ENCODE data around the gene PCDHGB2. TPM values are rescaled to one million over a fixed set of nuclear protein-coding genes. Genes with fewer than 3 reads are reported as not detected.
A peak's percentile ranks its signal among the peaks of the same experiment; 100 is the strongest.
"Not testable (repeated sequence)": the region's sequence is repeated elsewhere in the genome, so short reads cannot be mapped to it uniquely, and the experiment has no call there.

PCDHGB2 gene
- 2.1 TPM for total RNA-seq

DNA sequence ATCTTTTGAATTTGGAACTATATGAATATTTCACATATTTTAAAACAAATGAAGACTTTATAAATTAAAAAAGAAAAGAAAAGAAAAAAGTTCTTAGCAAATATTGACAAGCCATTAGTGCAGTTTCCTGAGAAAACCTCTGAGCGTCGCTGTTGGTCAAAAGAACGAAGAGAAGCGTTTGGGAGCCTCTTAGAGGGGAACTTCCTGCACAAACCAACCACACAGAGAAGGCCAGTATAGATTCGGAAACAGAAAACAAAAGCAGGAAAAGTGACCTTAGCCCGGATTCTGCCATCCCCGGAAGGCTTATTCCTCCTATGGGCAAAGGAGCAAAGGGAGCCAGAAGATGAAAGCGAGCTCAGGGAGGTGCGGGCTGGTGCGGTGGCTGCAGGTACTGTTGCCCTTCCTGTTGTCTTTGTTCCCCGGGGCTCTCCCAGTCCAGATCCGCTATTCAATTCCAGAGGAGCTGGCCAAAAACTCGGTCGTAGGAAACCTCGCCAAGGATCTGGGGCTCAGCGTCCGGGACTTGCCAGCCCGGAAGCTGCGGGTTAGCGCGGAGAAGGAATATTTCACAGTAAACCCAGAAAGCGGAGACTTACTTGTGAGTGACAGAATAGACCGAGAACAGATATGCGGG lies at the start of gene PCDHGB2:
TSS of gene PCDHGB2 (plus strand) at position 205 of the 637 bp plus-strand sequence. CDS start at position 347, 142 bp downstream.
- Histone ChIP-seq H3K4me1 (ENCODE audit: control insufficient read depth in 3 of 3, insufficient read depth in 3 of 3, low read length in 3 of 3) (peaks cover 0 to 4% (median 0%) of the 10 kb centered on the region in 3 donors), H3K9ac (ENCODE audit: low read depth in 1 of 3, low read length in 3 of 3) (peak within 1 kb of the TSS in 1 of 3 donors; percentile 50), H3K27me3 (ENCODE audit: control insufficient read depth in 3 of 3, insufficient read depth in 3 of 3, low read length in 3 of 3) (peaks cover 7 to 36% (median 15%) of the 10 kb centered on the region in 3 donors)

DNA sequence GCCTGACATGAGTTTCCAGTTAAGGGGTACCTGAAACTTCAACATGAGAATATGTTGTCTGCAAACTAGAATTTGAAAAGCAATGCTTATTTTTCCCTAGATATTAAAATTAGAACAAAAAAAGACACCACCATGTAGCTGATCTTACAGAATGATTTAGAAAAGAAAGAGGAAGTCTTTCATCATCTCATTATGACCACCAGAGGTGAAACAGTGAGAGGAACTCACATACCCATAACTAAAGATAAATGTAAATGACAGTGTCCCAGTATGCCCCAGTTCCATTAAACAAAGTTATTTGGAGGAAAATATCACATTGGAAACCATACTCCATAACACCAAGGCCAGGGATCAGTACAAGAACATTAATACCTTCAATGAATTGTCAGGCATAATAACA lies 46.1 kb upstream of the PCDHGB2 start:
- peaks cover 0 to 10% (median 8%) of the 10 kb centered on the region in 3 donors for H3K9me3 ChIP-seq (ENCODE audit: control insufficient read depth in 3 of 3, low read length in 3 of 3)
- no peak overlapping the region for H3K9ac ChIP-seq (ENCODE audit: low read depth in 1 of 3, low read length in 3 of 3)
- no peaks in the 10 kb centered on the region for H3K27me3 ChIP-seq (ENCODE audit: control insufficient read depth in 3 of 3, insufficient read depth in 3 of 3, low read length in 3 of 3)
- no peak overlapping the region for H3K4me3 ChIP-seq (ENCODE audit: low read length in 3 of 3)
- no peak overlapping the region for H3K27ac ChIP-seq (ENCODE audit: low read depth, low read length)
- peaks cover 4 to 7% (median 4%) of the 10 kb centered on the region in 3 donors for H3K4me1 ChIP-seq (ENCODE audit: control insufficient read depth in 3 of 3, insufficient read depth in 3 of 3, low read length in 3 of 3)
- H3K36me3 ChIP-seq (ENCODE audit: control insufficient read depth in 3 of 3, insufficient read depth in 3 of 3, low read length in 3 of 3) = peaks cover 7 to 16% (median 10%) of the 10 kb centered on the region in 3 donors

More for the DNA sequence above, at the start of gene PCDHGB2:
- peaks cover 16 to 39% (median 31%) of the 10 kb centered on the region in 3 donors for H3K9me3 ChIP-seq (ENCODE audit: control insufficient read depth in 3 of 3, low read length in 3 of 3)
- H3K27ac ChIP-seq (ENCODE audit: low read depth, low read length) = no peak within 1 kb of the TSS
- H3K4me3 ChIP-seq (ENCODE audit: low read length in 3 of 3) = peak within 1 kb of the TSS; percentile 54 to 72 (median 61)
- peaks cover 0 to 4% (median 4%) of the 10 kb centered on the region in 3 donors for H3K36me3 ChIP-seq (ENCODE audit: control insufficient read depth in 3 of 3, insufficient read depth in 3 of 3, low read length in 3 of 3)

DNA sequence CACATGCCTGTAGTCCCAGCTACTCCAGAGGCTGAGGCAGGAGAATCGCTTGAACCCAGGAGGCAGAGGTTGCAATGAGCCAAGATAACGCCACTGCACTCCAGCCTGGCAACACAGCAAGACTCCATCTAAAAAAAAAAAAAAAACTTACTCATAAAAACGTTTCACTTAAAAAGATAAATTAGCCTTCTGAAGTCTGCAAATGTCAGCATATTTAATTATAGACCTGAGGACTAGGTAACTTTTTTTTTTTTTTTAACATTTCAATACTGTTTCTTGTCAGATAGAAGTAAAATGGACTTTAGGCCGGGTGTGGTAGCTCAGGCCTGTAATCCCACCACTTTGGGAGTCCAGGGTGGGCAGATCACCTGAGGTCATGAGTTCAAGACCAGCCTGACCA lies 42.8 kb upstream of the PCDHGB2 start:
- peaks cover 15 to 27% (median 19%) of the 10 kb centered on the region in 3 donors for H3K36me3 ChIP-seq (ENCODE audit: control insufficient read depth in 3 of 3, insufficient read depth in 3 of 3, low read length in 3 of 3)
- H3K9ac ChIP-seq (ENCODE audit: low read depth in 1 of 3, low read length in 3 of 3); H3K27me3 ChIP-seq (ENCODE audit: control insufficient read depth in 3 of 3, insufficient read depth in 3 of 3, low read length in 3 of 3); H3K4me3 ChIP-seq (ENCODE audit: low read length in 3 of 3); H3K27ac ChIP-seq (ENCODE audit: low read depth, low read length): not testable (repeated sequence)
- peaks cover 2 to 21% (median 8%) of the 10 kb centered on the region in 3 donors for H3K9me3 ChIP-seq (ENCODE audit: control insufficient read depth in 3 of 3, low read length in 3 of 3)
- peaks cover 4 to 28% (median 14%) of the 10 kb centered on the region in 3 donors for H3K4me1 ChIP-seq (ENCODE audit: control insufficient read depth in 3 of 3, insufficient read depth in 3 of 3, low read length in 3 of 3)

DNA sequence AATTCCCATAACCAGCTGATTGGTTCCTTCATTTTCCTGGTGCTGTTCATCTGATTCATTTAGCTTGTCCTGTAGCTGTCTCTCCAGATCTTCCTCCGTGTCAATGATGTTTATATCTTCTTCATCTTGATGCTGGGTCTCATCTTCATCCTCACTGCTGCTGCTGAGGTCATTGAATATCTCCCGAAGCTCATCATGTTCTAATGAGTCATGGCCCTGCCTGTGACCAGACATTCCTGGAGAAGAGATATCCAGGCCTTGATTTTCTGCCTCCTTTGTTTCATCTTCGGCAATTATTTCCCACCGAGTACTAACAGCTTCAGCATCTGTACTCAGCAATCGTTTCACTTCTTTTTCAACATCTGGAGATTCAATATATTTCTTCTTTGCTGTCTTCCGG lies 40.6 kb upstream of the PCDHGB2 start:
- peak overlapping the region; percentile 93 to 99 (median 96) for H3K4me3 ChIP-seq (ENCODE audit: low read length in 3 of 3)
- H3K27ac ChIP-seq (ENCODE audit: low read depth, low read length) = peak overlapping the region; percentile 98
- H3K9me3 ChIP-seq (ENCODE audit: control insufficient read depth in 3 of 3, low read length in 3 of 3) = peaks cover 2 to 19% (median 8%) of the 10 kb centered on the region in 3 donors
- H3K9ac ChIP-seq (ENCODE audit: low read depth in 1 of 3, low read length in 3 of 3) = no peak overlapping the region
- H3K36me3 ChIP-seq (ENCODE audit: control insufficient read depth in 3 of 3, insufficient read depth in 3 of 3, low read length in 3 of 3) = peaks cover 15 to 27% (median 19%) of the 10 kb centered on the region in 3 donors
- H3K4me1 ChIP-seq (ENCODE audit: control insufficient read depth in 3 of 3, insufficient read depth in 3 of 3, low read length in 3 of 3) = peaks cover 4 to 28% (median 14%) of the 10 kb centered on the region in 3 donors
- H3K27me3 ChIP-seq (ENCODE audit: control insufficient read depth in 3 of 3, insufficient read depth in 3 of 3, low read length in 3 of 3) = no peaks in the 10 kb centered on the region

DNA sequence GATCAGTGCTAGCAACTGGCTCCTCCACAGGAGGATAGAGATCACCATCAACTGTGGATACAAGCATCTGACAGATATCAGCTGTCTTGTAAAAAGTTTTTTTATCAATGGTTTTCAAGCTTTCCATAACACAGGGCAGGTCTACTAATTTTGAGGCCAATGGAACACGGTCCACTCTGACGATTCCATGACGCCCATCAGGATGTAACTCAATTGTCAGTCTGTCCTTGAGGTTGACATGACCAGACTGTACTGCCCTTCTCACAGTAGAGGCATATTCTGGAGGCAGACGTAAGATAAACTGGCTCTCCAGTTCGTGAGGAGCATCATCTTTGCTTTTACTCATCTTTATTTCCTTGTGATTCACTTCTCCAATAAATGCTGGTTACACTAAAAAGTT lies 40.1 kb upstream of the PCDHGB2 start:
- peak overlapping the region in 2 of 3 donors; percentile 95 to 97 for H3K9ac ChIP-seq (ENCODE audit: low read depth in 1 of 3, low read length in 3 of 3)
- no peaks in the 10 kb centered on the region for H3K27me3 ChIP-seq (ENCODE audit: control insufficient read depth in 3 of 3, insufficient read depth in 3 of 3, low read length in 3 of 3)
- peak overlapping the region; percentile 98 for H3K27ac ChIP-seq (ENCODE audit: low read depth, low read length)
- peak overlapping the region; percentile 93 to 99 (median 96) for H3K4me3 ChIP-seq (ENCODE audit: low read length in 3 of 3)
- peaks cover 2 to 23% (median 8%) of the 10 kb centered on the region in 3 donors for H3K9me3 ChIP-seq (ENCODE audit: control insufficient read depth in 3 of 3, low read length in 3 of 3)
- peaks cover 4 to 28% (median 14%) of the 10 kb centered on the region in 3 donors for H3K4me1 ChIP-seq (ENCODE audit: control insufficient read depth in 3 of 3, insufficient read depth in 3 of 3, low read length in 3 of 3)
- H3K36me3 ChIP-seq (ENCODE audit: control insufficient read depth in 3 of 3, insufficient read depth in 3 of 3, low read length in 3 of 3) = peaks cover 15 to 27% (median 19%) of the 10 kb centered on the region in 3 donors

DNA sequence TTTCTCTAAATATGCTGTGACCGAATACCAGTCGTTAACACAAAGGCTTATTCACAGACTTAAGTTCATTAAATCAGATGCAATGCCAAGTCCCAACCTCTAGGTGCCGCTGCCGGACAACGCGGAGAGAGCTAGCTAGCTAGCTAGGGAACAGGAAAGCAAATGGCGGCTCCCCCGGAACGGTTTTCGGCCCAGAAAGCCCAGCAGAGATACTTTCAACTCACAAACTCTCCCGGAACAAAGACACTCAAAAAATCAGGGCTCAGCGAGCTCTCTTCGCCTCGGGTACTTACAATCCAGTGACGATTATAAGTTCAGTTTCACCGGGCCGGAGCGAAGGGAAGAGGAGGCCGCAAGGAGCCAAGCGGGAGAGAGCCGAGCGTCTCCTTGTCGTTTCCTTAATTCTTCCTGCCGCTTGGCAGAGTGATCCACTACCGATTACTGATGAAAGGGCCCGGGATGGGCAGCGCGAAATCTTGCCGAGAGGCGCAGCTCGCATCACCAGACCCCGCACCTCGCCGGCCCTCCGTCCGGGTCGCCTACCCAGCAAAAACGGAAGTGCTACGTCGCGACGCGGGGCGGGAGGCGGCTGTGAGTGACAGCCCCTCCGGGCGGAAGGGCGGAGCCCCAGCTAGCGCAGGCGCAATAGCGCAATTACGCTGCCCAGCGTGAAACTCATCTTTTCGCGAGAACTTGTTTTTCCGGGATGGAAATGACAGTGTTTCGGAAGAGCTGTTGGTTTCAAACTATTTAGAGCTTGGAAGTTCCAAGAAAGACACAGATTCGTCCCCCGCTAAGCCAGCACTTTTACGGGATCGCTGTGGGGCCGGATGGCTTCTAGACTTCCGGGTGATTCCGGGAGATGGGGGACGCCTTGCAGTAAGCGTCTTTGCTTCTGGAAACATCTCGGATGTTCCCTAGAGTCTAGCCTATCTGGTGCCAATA lies 39.3 kb upstream of the PCDHGB2 start, which contains the start of gene TAF7:
TSS of gene TAF7 (minus strand) at position 560 of the 945 bp plus-strand sequence. CDS start 740 bp downstream, outside the sequence.
- Histone ChIP-seq H3K27me3 (ENCODE audit: control insufficient read depth in 3 of 3, insufficient read depth in 3 of 3, low read length in 3 of 3) (no peaks in the 10 kb centered on the region), H3K9ac (ENCODE audit: low read depth in 1 of 3, low read length in 3 of 3) (peak within 1 kb of the TSS; percentile 95 to 99 (median 97)), H3K4me3 (ENCODE audit: low read length in 3 of 3) (peak within 1 kb of the TSS; percentile 93 to 99 (median 96)), H3K27ac (ENCODE audit: low read depth, low read length) (peak within 1 kb of the TSS; percentile 98), H3K4me1 (ENCODE audit: control insufficient read depth in 3 of 3, insufficient read depth in 3 of 3, low read length in 3 of 3) (peaks cover 4 to 28% (median 14%) of the 10 kb centered on the region in 3 donors), H3K36me3 (ENCODE audit: control insufficient read depth in 3 of 3, insufficient read depth in 3 of 3, low read length in 3 of 3) (peaks cover 15 to 27% (median 19%) of the 10 kb centered on the region in 3 donors), H3K9me3 (ENCODE audit: control insufficient read depth in 3 of 3, low read length in 3 of 3) (peaks cover 2 to 20% (median 7%) of the 10 kb centered on the region in 3 donors)

DNA sequence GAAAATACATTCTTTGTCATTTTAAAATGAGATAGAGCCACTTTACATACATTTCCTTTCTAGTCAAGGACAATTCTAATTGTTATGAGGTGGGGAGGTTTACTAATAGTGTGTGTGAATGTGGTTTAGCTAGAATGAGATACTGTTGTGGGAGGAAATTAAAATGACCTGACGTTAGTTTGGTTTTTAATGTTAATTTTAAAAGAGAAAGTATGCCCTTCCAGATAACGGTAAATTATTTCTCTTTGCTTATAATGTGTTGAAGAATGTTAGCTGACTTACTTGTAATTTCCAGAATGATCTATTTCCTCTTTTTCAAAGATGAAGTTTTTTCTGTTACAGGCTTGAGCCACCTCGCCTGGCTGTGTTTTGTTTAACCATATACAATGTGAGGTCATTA lies 37.5 kb upstream of the PCDHGB2 start:
- peaks cover 8 to 20% (median 14%) of the 10 kb centered on the region in 3 donors for H3K36me3 ChIP-seq (ENCODE audit: control insufficient read depth in 3 of 3, insufficient read depth in 3 of 3, low read length in 3 of 3)
- H3K27me3 ChIP-seq (ENCODE audit: control insufficient read depth in 3 of 3, insufficient read depth in 3 of 3, low read length in 3 of 3) = no peaks in the 10 kb centered on the region
- H3K9ac ChIP-seq (ENCODE audit: low read depth in 1 of 3, low read length in 3 of 3) = no peak overlapping the region
- H3K27ac ChIP-seq (ENCODE audit: low read depth, low read length) = no peak overlapping the region
- H3K4me1 ChIP-seq (ENCODE audit: control insufficient read depth in 3 of 3, insufficient read depth in 3 of 3, low read length in 3 of 3) = peaks cover 4 to 32% (median 14%) of the 10 kb centered on the region in 3 donors
- H3K9me3 ChIP-seq (ENCODE audit: control insufficient read depth in 3 of 3, low read length in 3 of 3) = peaks cover 2 to 20% (median 7%) of the 10 kb centered on the region in 3 donors
- H3K4me3 ChIP-seq (ENCODE audit: low read length in 3 of 3) = no peak overlapping the region

DNA sequence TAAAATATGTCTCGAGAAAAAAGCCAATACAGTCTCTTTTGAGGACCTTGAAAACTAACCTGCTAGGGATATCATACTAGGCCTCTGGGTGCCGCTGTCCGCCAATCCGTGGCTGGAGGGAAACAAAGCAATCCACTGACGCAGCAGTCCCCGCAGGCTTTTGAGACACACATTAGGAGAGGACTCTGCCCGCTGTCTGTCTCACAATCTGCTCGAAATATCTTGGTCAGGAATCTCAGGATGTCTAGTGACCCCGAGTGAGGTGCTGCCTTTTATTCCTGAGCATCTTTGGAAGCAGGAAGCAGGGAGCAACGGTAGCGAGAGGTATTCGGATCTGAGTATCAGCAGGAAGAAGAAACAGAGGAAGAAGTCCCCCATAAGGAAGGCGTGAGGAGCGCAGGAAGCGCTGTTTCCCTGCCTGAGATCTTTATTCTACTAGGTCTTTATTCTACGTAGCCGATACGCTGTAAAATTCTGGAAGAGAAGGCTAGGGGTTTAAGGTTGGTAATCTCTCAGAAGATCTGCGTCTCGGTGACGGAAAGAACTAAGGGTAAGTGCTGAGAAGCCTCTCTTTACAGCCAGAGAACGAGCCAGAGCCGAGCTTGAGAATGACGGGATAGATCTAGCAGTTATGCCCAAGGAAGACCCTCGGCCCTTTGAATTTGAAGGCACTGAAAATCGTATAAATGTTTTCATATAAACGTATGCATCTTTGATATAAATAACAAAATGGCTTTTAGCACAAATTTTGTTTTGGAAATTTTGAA lies 33.5 kb upstream of the PCDHGB2 start:
- peak overlapping the region; percentile 71 for H3K27ac ChIP-seq (ENCODE audit: low read depth, low read length)
- peaks cover 0 to 7% (median 2%) of the 10 kb centered on the region in 3 donors for H3K36me3 ChIP-seq (ENCODE audit: control insufficient read depth in 3 of 3, insufficient read depth in 3 of 3, low read length in 3 of 3)
- H3K4me3 ChIP-seq (ENCODE audit: low read length in 3 of 3) = peak overlapping the region; percentile 56 to 80 (median 77)
- H3K27me3 ChIP-seq (ENCODE audit: control insufficient read depth in 3 of 3, insufficient read depth in 3 of 3, low read length in 3 of 3) = peaks cover 0 to 3% (median 0%) of the 10 kb centered on the region in 3 donors
- peak overlapping the region; percentile 67 to 80 (median 76) for H3K9ac ChIP-seq (ENCODE audit: low read depth in 1 of 3, low read length in 3 of 3)
- H3K9me3 ChIP-seq (ENCODE audit: control insufficient read depth in 3 of 3, low read length in 3 of 3) = peaks cover 0 to 22% (median 6%) of the 10 kb centered on the region in 3 donors
- H3K4me1 ChIP-seq (ENCODE audit: control insufficient read depth in 3 of 3, insufficient read depth in 3 of 3, low read length in 3 of 3) = peaks cover 0 to 21% (median 2%) of the 10 kb centered on the region in 3 donors

DNA sequence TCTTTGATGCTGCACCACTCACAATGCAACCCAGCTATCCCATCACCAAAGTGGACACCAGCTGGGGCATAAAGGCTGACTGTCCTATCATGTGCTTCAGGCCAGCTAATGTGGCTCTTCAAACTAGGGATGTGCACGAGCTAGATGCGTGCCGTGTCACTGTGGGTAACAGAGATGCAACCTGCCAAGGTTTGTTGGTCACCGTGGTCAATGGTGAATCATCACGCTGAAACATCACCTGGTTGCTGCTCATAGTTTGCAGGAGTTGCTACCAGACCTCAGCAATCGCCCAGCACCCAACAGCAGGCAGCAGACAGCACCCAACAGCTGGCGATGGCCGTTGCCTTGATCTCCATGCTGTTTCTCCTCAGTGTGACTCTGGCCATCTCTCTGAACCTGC lies 31.6 kb upstream of the PCDHGB2 start:
- Histone ChIP-seq H3K36me3 (ENCODE audit: control insufficient read depth in 3 of 3, insufficient read depth in 3 of 3, low read length in 3 of 3) (peaks cover 0 to 7% (median 2%) of the 10 kb centered on the region in 3 donors), H3K27me3 (ENCODE audit: control insufficient read depth in 3 of 3, insufficient read depth in 3 of 3, low read length in 3 of 3) (peaks cover 0 to 3% (median 0%) of the 10 kb centered on the region in 3 donors), H3K9ac (ENCODE audit: low read depth in 1 of 3, low read length in 3 of 3) (no peak overlapping the region), H3K9me3 (ENCODE audit: control insufficient read depth in 3 of 3, low read length in 3 of 3) (peaks cover 0 to 26% (median 6%) of the 10 kb centered on the region in 3 donors), H3K4me1 (ENCODE audit: control insufficient read depth in 3 of 3, insufficient read depth in 3 of 3, low read length in 3 of 3) (peaks cover 0 to 20% (median 0%) of the 10 kb centered on the region in 3 donors), H3K27ac (ENCODE audit: low read depth, low read length) (no peak overlapping the region), H3K4me3 (ENCODE audit: low read length in 3 of 3) (peak overlapping the region in 2 of 3 donors; percentile 17 to 32)

Data from skeletal muscle tissue (tissue), 4 donors.